Measurements from ENCODE around the gene MYL2.

DNA sequence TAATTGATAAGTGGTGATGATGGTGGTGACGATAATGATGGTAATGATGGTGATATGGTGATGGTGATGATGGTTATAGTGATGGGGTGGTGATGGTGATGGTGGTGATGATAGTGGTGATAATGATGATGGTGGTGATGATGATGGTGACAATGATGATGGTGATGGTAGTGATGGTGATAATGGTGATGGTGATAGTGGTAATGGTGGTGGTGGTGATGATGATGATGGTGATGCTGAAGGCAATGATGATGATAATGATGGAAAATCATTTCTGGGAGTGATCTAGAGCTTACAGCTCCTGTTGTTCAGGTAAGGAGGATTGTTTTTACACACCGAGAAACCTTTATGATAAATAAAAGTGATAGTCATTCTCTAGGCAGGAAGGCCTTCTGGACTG, 39.7 kb downstream of the MYL2 start:
- TF ChIP-seq, protein P1, sequence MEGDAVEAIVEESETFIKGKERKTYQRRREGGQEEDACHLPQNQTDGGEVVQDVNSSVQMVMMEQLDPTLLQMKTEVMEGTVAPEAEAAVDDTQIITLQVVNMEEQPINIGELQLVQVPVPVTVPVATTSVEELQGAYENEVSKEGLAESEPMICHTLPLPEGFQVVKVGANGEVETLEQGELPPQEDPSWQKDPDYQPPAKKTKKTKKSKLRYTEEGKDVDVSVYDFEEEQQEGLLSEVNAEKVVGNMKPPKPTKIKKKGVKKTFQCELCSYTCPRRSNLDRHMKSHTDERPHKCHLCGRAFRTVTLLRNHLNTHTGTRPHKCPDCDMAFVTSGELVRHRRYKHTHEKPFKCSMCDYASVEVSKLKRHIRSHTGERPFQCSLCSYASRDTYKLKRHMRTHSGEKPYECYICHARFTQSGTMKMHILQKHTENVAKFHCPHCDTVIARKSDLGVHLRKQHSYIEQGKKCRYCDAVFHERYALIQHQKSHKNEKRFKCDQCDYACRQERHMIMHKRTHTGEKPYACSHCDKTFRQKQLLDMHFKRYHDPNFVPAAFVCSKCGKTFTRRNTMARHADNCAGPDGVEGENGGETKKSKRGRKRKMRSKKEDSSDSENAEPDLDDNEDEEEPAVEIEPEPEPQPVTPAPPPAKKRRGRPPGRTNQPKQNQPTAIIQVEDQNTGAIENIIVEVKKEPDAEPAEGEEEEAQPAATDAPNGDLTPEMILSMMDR (IDR thresholded peaks at IDR 0.05): no peak
- TF ChIP-seq POLR2A (IDR thresholded peaks at IDR 0.05): no peak

All from thyroid gland (tissue), 4 donors.